Islet of Langerhans (tissue), 1 donor: Measurements from ENCODE around the gene AQP1.

Source experiments
- FAIRE-seq: peaks from one replicate; lab custom pipeline; 2011; peaks lifted over from hg19 to GRCh38; lab: Jason Lieb, UNC

AQP1 gene

DNA sequence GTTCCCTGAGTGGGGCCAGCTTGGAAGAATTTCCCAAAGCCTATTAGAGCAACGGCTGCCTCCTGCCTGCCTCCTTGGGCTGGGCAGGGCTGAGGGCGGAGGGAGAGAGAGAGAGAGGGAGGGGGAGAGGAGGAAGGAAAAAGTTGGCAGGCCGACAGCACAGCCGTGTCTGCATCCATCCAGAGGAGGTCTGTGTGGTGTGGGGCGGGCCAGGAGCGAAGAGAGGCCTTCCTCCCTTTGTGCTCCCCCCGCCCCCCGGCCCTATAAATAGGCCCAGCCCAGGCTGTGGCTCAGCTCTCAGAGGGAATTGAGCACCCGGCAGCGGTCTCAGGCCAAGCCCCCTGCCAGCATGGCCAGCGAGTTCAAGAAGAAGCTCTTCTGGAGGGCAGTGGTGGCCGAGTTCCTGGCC lies at the start of gene AQP1:
Gene AQP1, plus strand, starts transcription at position 293 of the 409 bp plus-strand sequence. Its CDS starts 57 bp downstream, at position 350.
- FAIRE-seq = no peak

DNA sequence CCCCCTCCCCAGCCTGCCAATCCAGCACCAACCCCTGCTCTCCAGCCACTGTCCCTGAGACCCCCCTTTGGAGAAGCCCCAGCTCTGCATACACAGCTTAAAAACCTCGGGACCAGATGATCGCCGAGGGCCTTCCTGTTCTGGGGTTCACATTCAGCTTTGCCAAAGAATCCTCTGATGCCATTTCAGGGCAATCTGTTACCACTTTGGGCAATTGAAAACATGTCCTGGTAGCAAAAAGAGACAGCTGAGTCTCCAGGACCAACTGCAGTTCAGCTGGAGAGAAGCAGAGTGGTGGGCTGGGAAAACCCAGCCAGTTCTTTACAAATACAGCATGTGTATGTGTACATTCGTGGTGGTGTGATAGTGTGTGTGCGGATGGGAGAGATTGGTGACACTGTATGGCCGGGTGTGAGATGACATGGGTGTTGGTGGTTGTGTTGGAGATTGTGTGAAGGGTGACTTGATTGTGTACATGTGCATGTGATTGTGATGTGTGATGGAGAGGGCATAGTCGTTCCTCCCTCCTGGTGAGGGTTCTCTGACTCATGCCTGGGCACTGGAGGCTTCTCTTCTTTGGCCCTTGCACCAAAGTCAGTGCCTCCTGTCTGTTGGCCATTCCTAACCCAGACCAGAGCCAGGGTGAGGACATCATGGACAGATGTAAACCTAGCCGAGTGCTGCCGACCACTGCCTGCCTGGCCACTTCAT lies 48.5 kb upstream of the AQP1 start:
- FAIRE-seq = no peak

GRCh38 chr7:30863706-30864035 lies 48.0 kb upstream of the AQP1 start:
- no peak for FAIRE-seq

DNA sequence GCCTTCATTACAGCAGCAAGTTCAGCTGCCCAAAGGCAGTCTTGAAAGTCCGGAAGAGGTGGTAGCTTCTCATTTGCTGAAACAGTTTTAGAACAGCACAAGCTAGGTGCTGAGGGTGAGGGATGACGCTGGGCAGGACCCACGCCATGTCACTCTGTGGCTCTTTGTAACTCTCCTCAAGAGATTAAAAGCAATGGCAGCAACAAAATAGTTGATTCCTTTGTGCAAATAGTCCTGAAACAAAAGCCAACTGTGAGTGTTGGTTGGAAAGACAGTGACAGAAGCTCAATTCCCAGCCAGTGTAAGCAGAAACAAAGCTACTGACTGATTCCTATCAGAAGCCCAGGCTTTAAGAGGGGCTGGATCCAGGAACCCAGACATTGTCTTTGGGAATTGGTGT lies 47.6 kb upstream of the AQP1 start:
- no peak for FAIRE-seq

DNA sequence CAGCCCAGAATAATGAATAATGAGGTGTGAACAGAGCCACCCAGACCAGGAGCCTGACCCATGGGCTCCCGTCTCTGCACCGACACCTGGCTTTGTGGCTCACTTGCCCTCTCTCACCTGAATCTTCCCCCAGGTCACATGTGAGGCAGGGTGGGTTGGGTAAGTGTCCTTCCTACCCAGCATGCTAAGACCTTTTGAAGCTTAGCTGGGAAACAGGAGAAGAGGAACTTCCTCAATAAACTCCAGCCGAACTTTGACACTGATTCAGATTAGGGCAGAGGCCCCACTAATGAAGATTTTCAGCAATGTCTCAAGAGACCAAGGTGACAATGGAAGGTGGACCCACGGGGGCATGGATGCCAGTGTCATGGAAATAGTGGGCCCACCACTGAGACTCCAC lies 46.6 kb upstream of the AQP1 start:
- no peak for FAIRE-seq

DNA sequence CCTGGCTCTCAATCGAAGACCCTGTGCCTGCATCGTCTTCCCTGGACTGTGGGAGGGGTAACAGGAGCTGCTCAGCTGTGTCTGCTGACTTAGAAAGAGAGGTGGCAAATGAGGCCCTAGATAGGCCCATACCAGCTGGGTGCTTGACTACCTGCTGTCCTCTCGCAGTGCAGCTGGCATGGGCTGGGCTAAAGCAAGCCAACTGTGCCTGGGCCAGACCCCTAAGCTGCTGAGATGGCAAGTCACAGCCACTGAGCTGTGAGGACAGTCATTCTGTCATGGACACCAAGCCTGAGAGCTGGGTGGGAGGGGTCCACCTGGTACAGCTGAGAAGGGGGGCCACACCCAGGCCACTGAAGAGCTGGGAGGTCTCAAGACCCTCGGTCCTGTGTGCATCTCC lies 45.8 kb upstream of the AQP1 start:
- FAIRE-seq = no peak

GRCh38 chr7:30866939-30867338 lies 44.7 kb upstream of the AQP1 start:
- FAIRE-seq = no peak

GRCh38 chr7:30867483-30867882 lies 44.2 kb upstream of the AQP1 start:
- FAIRE-seq = no peak

DNA sequence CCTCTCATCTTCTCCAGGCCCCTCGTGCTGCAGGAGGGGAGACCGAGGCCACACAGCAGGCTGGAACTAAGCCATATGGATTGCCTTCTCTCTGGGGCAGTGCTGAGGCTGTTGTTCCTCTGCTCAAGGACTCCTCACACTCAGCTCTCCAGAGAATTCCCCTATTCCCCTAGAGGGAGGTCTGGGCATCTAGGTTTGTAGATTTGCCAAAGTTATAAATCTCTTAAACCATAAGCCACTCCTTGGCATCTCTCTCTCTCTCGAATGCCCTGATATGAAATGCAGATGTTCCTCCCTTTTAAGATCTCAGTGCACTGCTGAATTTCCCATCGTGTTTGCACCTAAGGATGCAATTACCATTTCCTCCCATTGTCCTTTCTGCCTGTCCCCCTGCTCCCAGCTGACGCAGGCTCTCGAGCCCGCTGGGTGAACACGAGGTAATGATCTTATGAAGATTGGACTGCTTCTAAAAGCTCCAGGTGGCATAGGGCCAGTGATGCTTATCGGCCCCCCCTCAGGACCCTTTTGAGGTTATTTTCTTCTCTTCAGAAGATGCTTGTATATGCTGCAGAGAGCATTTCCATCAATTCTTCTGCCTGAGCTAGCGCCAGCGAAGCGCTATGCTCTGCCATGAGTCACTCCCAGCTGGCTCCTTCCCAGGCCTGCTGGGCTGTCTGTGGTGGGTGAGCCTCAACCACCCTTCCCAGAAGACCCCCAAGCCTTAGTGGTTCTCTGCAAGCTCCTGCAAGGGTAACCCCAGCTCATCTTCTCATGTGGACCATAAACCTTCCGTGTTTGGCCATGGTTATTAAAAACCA lies 41.6 kb upstream of the AQP1 start:
- FAIRE-seq = no peak

DNA sequence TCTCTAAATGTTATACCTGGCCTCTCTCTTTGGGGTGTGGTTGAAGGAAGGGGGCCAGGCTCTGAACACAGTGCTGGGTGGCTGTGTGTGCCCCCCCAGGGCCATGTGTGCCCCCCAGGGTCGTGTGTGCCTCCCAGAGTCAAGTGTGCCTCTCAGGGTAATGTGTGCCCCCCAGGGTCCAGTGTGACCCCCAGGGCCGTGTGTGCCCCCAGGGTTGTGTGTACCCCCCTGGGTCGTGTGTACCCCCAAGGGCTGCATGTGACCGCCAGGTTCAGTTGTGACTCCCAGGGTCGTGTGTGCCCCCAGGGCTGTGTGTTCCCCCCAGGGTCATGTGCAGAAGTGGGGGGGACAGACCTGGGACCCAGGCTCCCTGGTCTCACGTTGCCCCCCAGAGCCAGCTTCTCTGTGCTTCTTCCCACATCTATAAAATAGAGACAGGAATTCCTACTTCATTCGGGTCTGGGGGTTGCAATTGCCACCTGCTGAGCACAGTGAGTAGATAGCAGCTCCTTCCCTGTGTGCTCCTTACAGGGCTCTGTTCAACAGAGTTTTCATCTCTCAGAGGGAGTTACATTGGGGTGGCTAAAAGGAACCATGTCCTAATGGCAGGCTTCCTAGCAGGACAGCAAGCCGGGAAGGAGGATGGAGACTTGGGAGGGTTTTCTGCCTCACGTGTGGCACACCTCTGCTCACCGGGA lies 40.7 kb upstream of the AQP1 start:
- no peak for FAIRE-seq

- FAIRE-seq = no peak
Observed at GRCh38 chr7:30871655-30872054, 40.0 kb upstream of the AQP1 start.

- no peak for FAIRE-seq
Observed at GRCh38 chr7:30873207-30873606, 38.4 kb upstream of the AQP1 start.

DNA sequence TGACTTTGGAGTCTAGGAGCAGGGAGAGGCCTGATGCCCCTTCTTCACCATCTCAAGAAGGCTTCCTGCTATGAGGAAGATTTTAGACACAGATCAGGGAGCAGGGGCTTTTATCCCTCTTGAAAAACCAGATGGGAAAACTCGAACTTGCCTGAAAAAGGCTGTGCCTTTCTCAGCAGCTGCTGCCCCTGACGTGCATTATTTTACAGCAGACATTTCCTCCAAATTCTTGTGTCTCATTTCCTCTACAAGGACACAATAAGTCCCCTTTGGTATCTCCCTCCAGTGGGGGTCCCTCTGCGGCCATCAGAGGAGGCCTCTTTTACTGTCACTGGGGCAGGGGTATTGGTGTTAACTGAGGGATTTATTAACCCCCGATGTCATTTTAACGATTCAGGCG lies 38.0 kb upstream of the AQP1 start:
- FAIRE-seq = no peak

DNA sequence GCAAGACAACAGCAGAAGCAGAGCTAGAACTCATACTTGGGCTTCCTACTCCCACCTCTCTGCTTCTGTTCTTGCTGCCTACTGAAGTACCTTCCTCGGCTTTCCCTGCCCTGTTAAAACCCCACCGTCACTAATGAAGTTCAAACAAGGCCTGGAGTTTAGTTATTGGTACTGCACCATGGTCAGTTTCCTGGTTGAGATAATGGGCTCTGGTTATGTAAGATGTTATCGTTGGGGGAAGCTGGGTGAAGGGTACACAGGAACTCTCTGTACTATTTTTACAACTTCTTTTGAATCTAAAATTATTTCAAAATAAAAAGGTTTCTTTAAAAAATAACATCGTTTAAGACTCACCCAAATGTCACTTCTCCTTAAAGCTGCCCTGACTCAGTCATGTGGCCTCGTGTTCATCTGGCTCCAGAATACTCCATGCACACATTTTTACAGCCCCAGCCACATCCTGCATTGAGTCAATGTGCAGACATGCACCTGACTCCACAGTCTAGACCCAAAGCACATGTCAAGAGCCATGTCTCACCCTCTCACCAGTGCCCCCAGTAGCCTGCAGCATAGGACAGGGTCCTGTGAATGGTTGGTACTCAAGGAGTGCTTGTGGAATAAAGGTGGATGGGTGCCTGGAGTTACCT lies 36.9 kb upstream of the AQP1 start:
- FAIRE-seq = no peak

DNA sequence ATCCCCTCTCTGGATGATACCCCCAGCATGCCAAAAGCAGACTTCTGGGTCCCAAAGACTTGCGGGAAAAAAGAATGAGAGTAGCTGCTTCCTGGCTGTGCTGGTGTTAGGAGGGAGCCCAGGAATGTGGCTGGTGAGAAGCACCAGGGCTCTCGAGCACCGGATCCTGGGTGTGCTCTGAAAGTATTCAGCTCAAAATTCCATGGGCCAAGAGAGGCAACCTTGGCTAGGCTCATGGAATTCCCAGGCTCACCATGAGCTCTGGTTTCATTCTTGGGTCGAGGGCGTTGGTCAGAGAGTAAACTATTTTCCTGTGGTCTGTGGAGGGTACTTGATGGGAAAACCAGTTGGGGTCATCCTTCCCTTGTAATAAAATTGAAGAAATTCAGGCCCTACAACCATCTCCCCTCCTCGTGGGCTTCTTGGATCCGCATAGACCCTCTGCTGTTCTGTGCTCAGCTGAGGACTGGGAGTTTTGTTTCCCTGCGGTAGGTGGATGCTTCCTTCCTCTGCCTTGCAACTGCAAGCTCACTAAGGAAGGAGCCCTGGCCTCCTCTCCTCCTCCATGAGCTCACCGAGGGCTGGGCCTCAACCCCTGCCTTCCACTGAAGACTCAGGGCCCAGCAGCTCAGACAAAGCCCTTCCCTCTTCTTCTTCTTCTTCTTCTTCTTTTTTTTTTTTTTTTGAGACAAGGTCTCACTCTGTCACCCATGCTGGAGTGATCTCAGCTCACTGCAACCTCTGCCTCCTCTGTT lies 34.5 kb upstream of the AQP1 start:
- FAIRE-seq = no peak

GRCh38 chr7:30877993-30878392 lies 33.7 kb upstream of the AQP1 start:
- no peak for FAIRE-seq

DNA sequence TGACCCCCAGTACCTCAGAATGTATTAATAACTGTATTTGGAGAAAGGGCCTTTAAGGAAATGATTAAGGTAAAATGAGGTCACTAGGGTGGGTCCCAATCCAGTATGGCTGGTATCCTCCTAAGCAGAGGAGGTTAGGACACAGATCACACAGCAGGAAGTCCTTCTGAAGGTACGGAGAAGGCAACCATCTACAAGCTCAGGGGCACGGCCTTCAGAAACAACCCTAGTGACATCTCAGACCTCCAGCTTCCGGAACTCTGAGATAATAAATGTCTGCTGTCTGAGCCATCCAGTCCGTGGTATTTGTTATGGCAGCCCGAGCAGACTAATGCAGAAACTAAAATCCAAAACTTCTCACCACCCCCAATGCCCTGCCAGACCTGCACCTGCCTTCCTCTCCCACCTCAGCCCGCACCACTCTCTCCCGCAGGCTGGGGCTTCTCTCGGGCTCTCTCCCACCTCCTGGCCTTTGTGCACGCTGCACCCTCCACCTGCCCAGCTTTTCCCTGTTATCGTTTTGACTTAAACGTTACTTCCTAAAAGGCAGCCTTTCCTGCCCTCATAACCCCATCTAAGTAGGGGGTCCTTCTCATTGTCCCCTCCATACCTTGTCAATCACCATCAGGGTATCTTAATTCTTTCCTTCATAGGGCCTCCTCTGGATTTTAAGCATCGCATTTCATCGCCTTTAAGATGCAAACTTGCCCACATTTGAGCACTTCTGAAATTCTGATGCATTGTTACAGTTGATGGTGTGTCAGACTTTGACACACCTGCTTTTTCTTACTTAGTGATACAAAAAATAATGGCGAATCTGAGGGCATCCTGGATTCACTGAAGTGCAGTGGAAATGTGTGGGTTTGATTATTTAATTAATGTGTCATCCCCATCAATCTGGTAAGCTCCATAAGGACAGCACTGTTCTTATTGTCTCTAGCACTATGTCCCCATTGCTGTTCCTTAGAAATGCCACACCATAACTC lies 32.2 kb upstream of the AQP1 start:
- no peak for FAIRE-seq

GRCh38 chr7:30880125-30880720 lies 31.4 kb upstream of the AQP1 start:
- no peak for FAIRE-seq

DNA sequence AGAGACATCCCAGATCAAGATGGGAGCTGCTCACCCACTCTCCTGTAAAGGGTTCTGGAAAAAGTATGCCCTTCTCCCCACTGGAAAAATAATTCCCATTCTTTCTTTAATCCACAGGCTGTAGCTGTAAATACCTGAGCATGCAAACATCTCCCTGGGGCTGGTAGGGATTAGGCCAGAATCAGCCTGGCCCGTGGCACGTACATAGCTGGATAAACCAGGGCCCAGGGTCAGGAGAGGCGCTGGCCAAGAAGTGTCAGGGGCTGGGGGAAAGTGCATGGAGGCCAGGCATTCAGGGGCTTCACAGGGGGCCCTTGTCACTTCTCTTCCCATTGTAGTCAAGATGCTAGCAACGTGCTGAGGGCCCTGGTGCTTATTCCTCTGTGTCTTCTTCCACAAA lies 30.7 kb upstream of the AQP1 start:
- no peak for FAIRE-seq

DNA sequence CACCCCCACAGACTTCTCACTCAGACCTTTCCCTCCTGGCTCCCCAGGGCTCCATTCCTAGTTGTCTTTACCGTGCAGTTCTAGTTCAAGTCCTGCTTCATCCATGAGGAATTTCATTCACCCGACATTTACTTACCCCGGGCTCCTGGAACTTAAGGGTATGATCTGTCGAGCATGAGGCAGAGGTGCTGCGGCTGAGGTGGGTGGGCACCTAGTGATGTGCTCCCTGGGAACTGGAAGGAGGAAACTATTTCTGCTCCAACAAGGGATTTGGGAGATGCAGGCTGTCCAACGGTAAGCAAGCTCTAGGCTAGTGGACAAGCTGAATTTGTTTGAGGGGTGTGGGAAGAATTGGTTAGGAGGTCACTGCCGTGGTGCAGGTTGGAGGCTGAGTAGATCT lies 30.2 kb upstream of the AQP1 start:
- no peak for FAIRE-seq
